HCT116 (cell line): Measurements from ENCODE around the gene SHANK2. TPM values are rescaled to one million over a fixed set of nuclear protein-coding genes. Genes with fewer than 3 reads are reported as not detected.

ENCODE experiments used
- ATAC-seq: fragments of 200-7000 bp; cut with Tn5 transposase; 2 replicates; pipeline ENCODE4 v1.9.1; 2020; ENCODE audit warnings: mild to moderate bottlenecking, moderate library complexity
- BruUV-seq: library from RNA; stranded (reverse); fragments of 400-500 nt; replicated peaks from 2 replicates; lab custom pipeline; 2021; lab: Mats Ljungman, UMichigan
- CTCF ChIA-PET: fragments of 300-600 bp; sonication (Branson Sonifier 250); formaldehyde crosslinking; loops from one replicate; lab custom pipeline; 2021; ENCODE audit warnings: antibody characterized with exemption; lab: Charles Lee
- POLR2A ChIA-PET: fragments of 300-600, 350-600 bp; sonication (Branson Sonifier 250); formaldehyde crosslinking; loops from one replicate; lab custom pipeline; 2021; ENCODE audit warnings: antibody characterized with exemption; lab: Charles Lee
- RAD21 ChIA-PET, 2 experiments: fragments of 300-600 bp; sonication (Branson Sonifier 250); formaldehyde crosslinking; loops; one replicate each; lab custom pipeline; 2023; ENCODE audit warnings: low total read pairs in 2 of 2; ENCODE audit not compliant: uncharacterized antibody in 2 of 2, unreplicated experiment in 2 of 2, low non-redundant PET in 1 of 2; lab: Charles Lee
- DNase-seq: peaks from one replicate; pipeline ENCODE4 v3.0.0-alpha.2; 2010; ENCODE audit warnings: low read depth, low spot score
- H2AFZ ChIP-seq: fragments of 200-600 bp; shearing (Covaris generic), sonication (generic); 2 replicates; pipeline ENCODE4 v1.6.1; 2017; ENCODE audit warnings: low read depth, mixed run types, mixed read lengths, antibody characterized with exemption, low read length; ENCODE audit not compliant: poor library complexity, severe bottlenecking
- H3K27ac ChIP-seq: 2 replicates; pipeline ENCODE4 v1.5.1; 2012; ENCODE audit warnings: low read depth, low read length
- H3K27me3 ChIP-seq: fragments of 200-600 bp; sonication (generic); 2 replicates; pipeline ENCODE4 v1.6.1; 2016; ENCODE audit warnings: mixed run types, low read length, mixed read lengths; ENCODE audit not compliant: insufficient read depth
- H3K36me3 ChIP-seq, 2 experiments: fragments of 200-500 bp in 1 of 2; fragments of 200-600 bp in 1 of 2; sonication (Bioruptor generic) in 1 of 2; sonication (generic) in 1 of 2; 2 replicates each; pipeline versions ENCODE4 v1.5.1 to v1.6.1; 2014 to 2016; ENCODE audit warnings: low read length in 2 of 2, inconsistent platforms in 1 of 2, mixed read lengths in 1 of 2, mixed run types in 1 of 2; ENCODE audit not compliant: insufficient read depth in 2 of 2, control insufficient read depth in 1 of 2
- H3K4me1 ChIP-seq, 2 experiments: fragments of 200-600 bp in 1 of 2; sonication (generic) in 1 of 2; 2 replicates each; pipeline versions ENCODE4 v1.5.1 to v1.6.1; 2012 to 2017; ENCODE audit warnings: low read length in 2 of 2, inconsistent platforms in 1 of 2, mild to moderate bottlenecking in 1 of 2, mixed read lengths in 1 of 2, mixed run types in 1 of 2, moderate library complexity in 1 of 2; ENCODE audit not compliant: insufficient read depth in 2 of 2, control insufficient read depth in 1 of 2
- H3K4me2 ChIP-seq: fragments of 200-600 bp; sonication (generic); 2 replicates; pipeline ENCODE4 v1.6.1; 2017; ENCODE audit warnings: mixed run types, low read length, mixed read lengths
- H3K4me3 ChIP-seq, 2 experiments: fragments of 200-600 bp in 1 of 2; sonication (generic) in 1 of 2; replicated peaks in 1 of 2; 2 replicates each; pipeline ENCODE4 v1.5.1; 2011 to 2016; ENCODE audit warnings: low read length in 2 of 2, control low read depth in 1 of 2, low read depth in 1 of 2, mild to moderate bottlenecking in 1 of 2, mixed read lengths in 1 of 2, mixed run types in 1 of 2
- H3K79me2 ChIP-seq: fragments of 200-600 bp; sonication (generic); 2 replicates; pipeline ENCODE4 v1.6.1; 2017; ENCODE audit warnings: mild to moderate bottlenecking, mixed run types, low read length, moderate library complexity, mixed read lengths; ENCODE audit not compliant: insufficient read depth
- H3K9ac ChIP-seq: fragments of 200-600 bp; sonication (generic); 2 replicates; pipeline ENCODE4 v1.6.1; 2016; ENCODE audit warnings: low read length, mixed read lengths
- H3K9me2 ChIP-seq: fragments of 200-600 bp; sonication (generic), shearing (Covaris generic); 2 replicates; pipeline ENCODE4 v1.6.1; 2017; ENCODE audit warnings: mixed run types, mild to moderate bottlenecking, moderate library complexity; ENCODE audit not compliant: insufficient read depth
- H3K9me3 ChIP-seq, 2 experiments: fragments of 200-500 bp in 1 of 2; fragments of 200-600 bp in 1 of 2; sonication (Bioruptor generic) in 1 of 2; sonication (generic) in 1 of 2; 2 replicates each; pipeline ENCODE4 v1.6.1; 2014 to 2017; ENCODE audit warnings: low read length in 2 of 2, mixed read lengths in 2 of 2, inconsistent platforms in 1 of 2, low read depth in 1 of 2, mild to moderate bottlenecking in 1 of 2, mixed run types in 1 of 2, moderate library complexity in 1 of 2; ENCODE audit not compliant: control insufficient read depth in 1 of 2, insufficient read depth in 1 of 2
- H4K20me1 ChIP-seq: fragments of 200-600 bp; sonication (generic), shearing (Covaris generic); 2 replicates; pipeline ENCODE4 v1.6.1; 2017; ENCODE audit warnings: mixed run types, mild to moderate bottlenecking, moderate library complexity; ENCODE audit not compliant: insufficient read depth
- CBX3 ChIP-seq: IDR thresholded peaks from 2 replicates; pipeline ENCODE4 v1.6.1; 2012; ENCODE audit warnings: low read depth
- CEBPB ChIP-seq: IDR thresholded peaks from 2 replicates; pipeline ENCODE4 v1.6.1; 2012; ENCODE audit warnings: low read depth
- ELF1 ChIP-seq: IDR thresholded peaks from 2 replicates; pipeline ENCODE4 v1.6.1; 2012; ENCODE audit warnings: low read depth, borderline replicate concordance
- EZH2phosphoT487 ChIP-seq: fragments of 200-600 bp; IDR thresholded peaks from 2 replicates; pipeline ENCODE4 v1.6.1; 2018; ENCODE audit warnings: antibody characterized with exemption, borderline replicate concordance
- JUND ChIP-seq: IDR thresholded peaks from 2 replicates; pipeline ENCODE4 v1.6.1; 2012
- POLR2A ChIP-seq: IDR thresholded peaks from 2 replicates; pipeline ENCODE4 v1.7.0; 2011; ENCODE audit warnings: borderline replicate concordance; ENCODE audit not compliant: insufficient read depth, insufficient read length; ENCODE audit errors: extremely low read depth
- POLR2AphosphoS5 ChIP-seq: IDR thresholded peaks from 2 replicates; pipeline ENCODE4 v1.6.1; 2011; ENCODE audit warnings: mild to moderate bottlenecking, low read depth, low read length, moderate library complexity
- SP1 ChIP-seq: IDR thresholded peaks from 2 replicates; pipeline ENCODE4 v1.6.1; 2012; ENCODE audit warnings: low read depth
- SRF ChIP-seq: IDR thresholded peaks from 2 replicates; pipeline ENCODE4 v1.6.1; 2012; ENCODE audit warnings: low read depth
- YY1 ChIP-seq: IDR thresholded peaks from 2 replicates; pipeline ENCODE4 v1.6.1; 2011; ENCODE audit warnings: low read length, low read depth, moderate library complexity, mild to moderate bottlenecking; ENCODE audit not compliant: insufficient replicate concordance; ENCODE audit errors: extremely low read depth
- ZBTB33 ChIP-seq: IDR thresholded peaks from 2 replicates; pipeline ENCODE4 v1.6.1; 2011; ENCODE audit warnings: mild to moderate bottlenecking, low read length, moderate library complexity; ENCODE audit not compliant: insufficient replicate concordance; ENCODE audit errors: extremely low read depth
- intact Hi-C: fragments of 100-400 bp; cut with micrococcal nuclease; formaldehyde crosslinking; loops from 2 replicates; pipeline ENCODE4 v1.10.0; 2022
- total RNA-seq: library from RNA; stranded (reverse); gene quantifications from one replicate; pipeline ENCODE4 v1.2.1, GENCODE V29; 2021; ENCODE audit not compliant: unreplicated experiment

Gene SHANK2
- total RNA-seq, 1 experiment from 2014 or later: 16.9 TPM

- no peaks in the 10 kb centered on the region for H4K20me1 ChIP-seq
- H3K9me3 ChIP-seq: no peaks in the 10 kb centered on the region
- CTCF ChIA-PET: no interaction called here
- H3K4me1 ChIP-seq: peaks cover 15 to 41% of the 10 kb centered on the region in 2 experiments
- DNase-seq: no peak
- RAD21 ChIA-PET: no interaction called here
- intact Hi-C loops: loop anchor here (2.0 kb wide), 1 partner anchor 45 kb away; the partner anchor contains the start of gene SHANK2
- no peak overlapping the region for H3K4me3 ChIP-seq
- no peak for ATAC-seq
- H3K9ac ChIP-seq: peak overlapping the region; percentile 57; the same call in 1 of the 2 replicates
- H3K4me2 ChIP-seq: peak overlapping the region; percentile 79; the same call in 1 of the 2 replicates
- H3K27me3 ChIP-seq: no peaks in the 10 kb centered on the region
- no peaks in the 10 kb centered on the region for H3K36me3 ChIP-seq
- no TSS peak for BruUV-seq
- no peaks in the 10 kb centered on the region for H3K9me2 ChIP-seq
- H3K79me2 ChIP-seq: no peaks in the 10 kb centered on the region
- no peak overlapping the region for H3K27ac ChIP-seq
- TF ChIP-seq SRF (no peak), ZBTB33 (no peak), POLR2AphosphoS5 (no peak)
- POLR2A ChIA-PET: interaction anchor here (1.7 kb wide), 1 partner anchor 12 kb away, joined by 9 read pairs; no protein-coding TSS in a partner anchor
- H2AFZ ChIP-seq: peak overlapping the region; percentile 51
These were observed 45.7 kb upstream of the SHANK2 start for GRCh38 chr11:71298016-71298550.

- no TSS peak for BruUV-seq
- CTCF ChIA-PET: no interaction called here
- H3K27me3 ChIP-seq: no peaks in the 10 kb centered on the region
- intact Hi-C loops: no loop called here
- H3K4me1 ChIP-seq: peaks cover 12 to 21% of the 10 kb centered on the region in 2 experiments
- POLR2A ChIA-PET: no interaction called here
- H3K9me3 ChIP-seq: no peaks in the 10 kb centered on the region
- RAD21 ChIA-PET: no interaction called here
- H3K36me3 ChIP-seq: no peaks in the 10 kb centered on the region
- H2AFZ ChIP-seq: no peak overlapping the region
- H3K79me2 ChIP-seq: no peaks in the 10 kb centered on the region
- no peak overlapping the region for H3K27ac ChIP-seq
- no peaks in the 10 kb centered on the region for H4K20me1 ChIP-seq
- no peaks in the 10 kb centered on the region for H3K9me2 ChIP-seq
- H3K9ac ChIP-seq: no peak overlapping the region
- ATAC-seq (no peak), DNase-seq (no peak)
- H3K4me3 ChIP-seq: no peak overlapping the region
- no peak for TF ChIP-seq ELF1
- no peak for TF ChIP-seq POLR2A
- no peak for TF ChIP-seq JUND
- TF ChIP-seq CBX3: no peak
- no peak for TF ChIP-seq YY1
- TF ChIP-seq SRF: no peak
- no peak for TF ChIP-seq CEBPB
- no peak for TF ChIP-seq SP1
- no peak for TF ChIP-seq EZH2phosphoT487
- H3K4me2 ChIP-seq: no peak overlapping the region
These were observed 42.6 kb upstream of the SHANK2 start for GRCh38 chr11:71294846-71295600.
